ENCODE data around the gene CTXND1. TPM values are rescaled to one million over a fixed set of nuclear protein-coding genes. Genes with fewer than 3 reads are reported as not detected.

Gene CTXND1
- total and polyA plus RNA-seq, 2 experiments from 2014 or later, result 0.05 TPM; not detected in 1

GRCh38 chr15:80265021-80265420 lies 13.0 kb upstream of the CTXND1 start:
- Mint-ChIP-seq H3K27me3 (ENCODE audit: insufficient read depth, low read depth, poor library complexity) (peaks cover 3% of the 10 kb centered on the region), H3K4me1 (no peaks in the 10 kb centered on the region), H3K4me3 (no peak overlapping the region), H3K9me3 (no peaks in the 10 kb centered on the region; the same call in 2 of the 3 replicates), H3K27ac (no peak overlapping the region), H3K36me3 (ENCODE audit: low read depth) (no peaks in the 10 kb centered on the region)
- H3K27me3 ChIP-seq (ENCODE audit: insufficient read depth), result no peaks in the 10 kb centered on the region
- H4K20me1 ChIP-seq (replicated peaks; ENCODE audit: insufficient read depth), result no peaks in the 10 kb centered on the region
- no peak overlapping the region for H3K4me3 ChIP-seq
- H3K9me2 ChIP-seq (ENCODE audit: insufficient read depth), result 0 out of 2 replicates have a peak, but pooled peaks cover 4% of the 10 kb centered on the region
- H3K4me1 ChIP-seq (ENCODE audit: insufficient read depth), result no peaks in the 10 kb centered on the region
- no peak overlapping the region for H2AFZ ChIP-seq
- H3K79me2 ChIP-seq (replicated peaks; ENCODE audit: insufficient read depth), result no peaks in the 10 kb centered on the region
- ATAC-seq, result no peak
- TF ChIP-seq ZNF331 (CRISPR knock-in tag; IDR thresholded peaks at IDR 0.05; ENCODE audit: low read depth), result no peak
- no peak for TF ChIP-seq REST (IDR thresholded peaks at IDR 0.05; ENCODE audit: unreplicated experiment)
- no peak for TF ChIP-seq CREB1 (CRISPR knock-in tag; IDR thresholded peaks at IDR 0.05; ENCODE audit: low read depth)
- no peak for TF ChIP-seq ZNF462 (CRISPR knock-in tag; IDR thresholded peaks at IDR 0.05)
- TF ChIP-seq EZH2phosphoT487 (IDR thresholded peaks at IDR 0.05; ENCODE audit: unreplicated experiment), result no peak
- TF ChIP-seq CTCF (conservative IDR thresholded peaks at IDR 0.05; ENCODE audit: low read depth in 2 of 2), result no peak
- TF ChIP-seq STAT1 (IDR thresholded peaks at IDR 0.05; ENCODE audit: unreplicated experiment), result no peak
- TF ChIP-seq ETS1 (IDR thresholded peaks at IDR 0.05), result no peak
- no peak for TF ChIP-seq ZNF114 (CRISPR knock-in tag; IDR thresholded peaks at IDR 0.05)
- TF ChIP-seq JUNB (IDR thresholded peaks at IDR 0.05; ENCODE audit: unreplicated experiment), result no peak
- no peak for TF ChIP-seq EZH2 (IDR thresholded peaks at IDR 0.05; ENCODE audit: low read depth, unreplicated experiment)
- no peak for TF ChIP-seq NANOG (IDR thresholded peaks at IDR 0.05; ENCODE audit: borderline replicate concordance)
- no peak overlapping the region for H3K4me2 ChIP-seq
- no peaks in the 10 kb centered on the region for H3K36me3 ChIP-seq (ENCODE audit: insufficient read depth)
- no peak overlapping the region for H3K27ac ChIP-seq (ENCODE audit: low read depth)
- no peak for DNase-seq (ENCODE audit: low spot score)
- no peaks in the 10 kb centered on the region for H3F3A ChIP-seq (replicated peaks; ENCODE audit: low read depth)

All from GM23338 (cell line).